H1 (cell line): Measurements from ENCODE around the gene TXNRD2. TPM values are rescaled to one million over a fixed set of nuclear protein-coding genes. Genes with fewer than 3 reads are reported as not detected.

Source experiments
- CTCF ChIA-PET: fragments of 300-600 bp; sonication (Branson Sonifier 250); formaldehyde crosslinking; loops from one replicate; lab custom pipeline; 2021; ENCODE audit not compliant: partially characterized antibody; lab: Charles Lee
- POLR2A ChIA-PET: fragments of 300-600 bp; sonication (Branson Sonifier 250); formaldehyde crosslinking; loops from one replicate; lab custom pipeline; 2021; ENCODE audit warnings: inconsistent platforms; ENCODE audit not compliant: partially characterized antibody; lab: Charles Lee
- DNase-seq, 2 experiments: peaks; one replicate each; pipeline versions ENCODE4 v3.0.0 to v3.0.0-alpha.2; 2010 to 2022; ENCODE audit warnings: low spot score in 2 of 2, low read depth in 1 of 2, mixed read lengths in 1 of 2
- FAIRE-seq: peaks from 2 replicates; lab custom pipeline; 2011; peaks lifted over from hg19 to GRCh38; lab: Jason Lieb, UNC
- H2AFZ ChIP-seq: 2 replicates; pipeline ENCODE4 v1.8.1; 2012; ENCODE audit warnings: low read length, inconsistent platforms
- H2AK5ac ChIP-seq: 2 replicates; pipeline ENCODE4 v1.6.1; 2013; ENCODE audit warnings: low read depth, low read length
- H2BK120ac ChIP-seq: replicated peaks from 2 replicates; pipeline ENCODE3; 2013; ENCODE audit warnings: low read depth, low read length, inconsistent platforms
- H2BK12ac ChIP-seq: 2 replicates; pipeline ENCODE4 v1.6.1; 2013; ENCODE audit warnings: low read depth, low read length
- H2BK15ac ChIP-seq: 2 replicates; pipeline ENCODE4 v1.6.1; 2013; ENCODE audit warnings: low read length
- H2BK20ac ChIP-seq: 2 replicates; pipeline ENCODE4 v1.6.1; 2013; ENCODE audit warnings: low read length
- H2BK5ac ChIP-seq: 2 replicates; pipeline ENCODE4 v1.6.1; 2013; ENCODE audit warnings: low read depth, low read length
- H3K14ac ChIP-seq: 2 replicates; pipeline ENCODE4 v1.6.1; 2013; ENCODE audit warnings: inconsistent platforms; ENCODE audit not compliant: insufficient read length
- H3K18ac ChIP-seq: 2 replicates; pipeline ENCODE4 v1.6.1; 2013; ENCODE audit warnings: low read length; ENCODE audit errors: extremely low read depth
- H3K23ac ChIP-seq: 2 replicates; pipeline ENCODE4 v1.6.1; 2013; ENCODE audit warnings: inconsistent platforms; ENCODE audit not compliant: insufficient read length
- H3K23me2 ChIP-seq: 2 replicates; pipeline ENCODE4 v1.6.1; 2013; ENCODE audit warnings: low read depth, low read length
- H3K27ac ChIP-seq: 2 replicates; pipeline ENCODE4 v1.6.1; 2011; ENCODE audit warnings: low read depth, low read length, inconsistent platforms
- H3K27me3 ChIP-seq, 4 experiments: replicated peaks in 1 of 4; 1 replicate in 1 of 4; 2 replicates in 3 of 4; pipeline versions ENCODE4 v1.6.1 to v1.8.1; 2011 to 2013; ENCODE audit warnings: low read length in 3 of 4, mild to moderate bottlenecking in 3 of 4, inconsistent platforms in 2 of 4, mixed read lengths in 2 of 4, moderate library complexity in 1 of 4; ENCODE audit not compliant: control insufficient read depth in 3 of 4, insufficient read depth in 3 of 4; ENCODE audit errors: extremely low read depth in 1 of 4
- H3K36me3 ChIP-seq, 4 experiments: 2 replicates each; pipeline versions ENCODE4 v1.6.1 to v1.8.1; 2011 to 2013; ENCODE audit warnings: mild to moderate bottlenecking in 4 of 4, low read length in 3 of 4, moderate library complexity in 2 of 4, control low read depth in 1 of 4, inconsistent platforms in 1 of 4; ENCODE audit not compliant: insufficient read depth in 4 of 4, control insufficient read depth in 2 of 4
- H3K4ac ChIP-seq: replicated peaks from 2 replicates; pipeline ENCODE3; 2013; ENCODE audit warnings: low read length, low read depth, mixed read lengths, inconsistent platforms; ENCODE audit not compliant: insufficient read length
- H3K4me1 ChIP-seq, 4 experiments: replicated peaks in 1 of 4; 1 replicate in 1 of 4; 2 replicates in 3 of 4; pipeline versions ENCODE4 v1.6.1 to v1.8.1; 2011 to 2013; ENCODE audit warnings: low read length in 3 of 4, inconsistent platforms in 2 of 4, mixed read lengths in 1 of 4; ENCODE audit not compliant: insufficient read depth in 4 of 4, control insufficient read depth in 3 of 4
- H3K4me2 ChIP-seq, 2 experiments: 2 replicates each; pipeline versions ENCODE4 v1.6.1 to v1.8.1; 2011 to 2013; ENCODE audit warnings: low read depth in 2 of 2, low read length in 2 of 2, control low read depth in 1 of 2, inconsistent platforms in 1 of 2, mild to moderate bottlenecking in 1 of 2; ENCODE audit not compliant: insufficient read depth in 1 of 2
- H3K4me3 ChIP-seq, 4 experiments: fragments of 200-600, 300-600 bp in 1 of 4; sonication (generic), shearing (Covaris generic), sonication (Bioruptor Twin) in 1 of 4; 2 replicates each; pipeline versions ENCODE4 v1.5.1 to v1.8.1; 2011 to 2016; ENCODE audit warnings: low read length in 4 of 4, low read depth in 3 of 4, control low read depth in 2 of 4, inconsistent platforms in 2 of 4, mild to moderate bottlenecking in 2 of 4, mixed read lengths in 1 of 4, moderate library complexity in 1 of 4; ENCODE audit not compliant: insufficient read depth in 2 of 4; ENCODE audit errors: extremely low read depth in 1 of 4
- H3K56ac ChIP-seq: replicated peaks from 2 replicates; pipeline ENCODE3; 2013; ENCODE audit warnings: low read depth, mild to moderate bottlenecking, mixed read lengths, low read length, inconsistent platforms; ENCODE audit not compliant: insufficient read length
- H3K79me1 ChIP-seq: 2 replicates; pipeline ENCODE4 v1.6.1; 2013; ENCODE audit warnings: low read depth, low read length, control low read depth
- H3K79me2 ChIP-seq, 2 experiments: 2 replicates each; pipeline versions ENCODE4 v1.6.1 to v1.8.1; 2012 to 2013; ENCODE audit warnings: low read length in 2 of 2, mild to moderate bottlenecking in 2 of 2, inconsistent platforms in 1 of 2; ENCODE audit not compliant: insufficient read depth in 2 of 2, control insufficient read depth in 1 of 2
- H3K9ac ChIP-seq, 4 experiments: replicated peaks in 1 of 4; 1 replicate in 1 of 4; 2 replicates in 3 of 4; pipeline versions ENCODE4 v1.6.1 to v1.8.1; 2011 to 2013; ENCODE audit warnings: low read depth in 3 of 4, low read length in 3 of 4, control low read depth in 2 of 4, mild to moderate bottlenecking in 2 of 4, moderate library complexity in 2 of 4, inconsistent platforms in 1 of 4; ENCODE audit errors: extremely low read depth in 1 of 4
- H3K9me3 ChIP-seq, 2 experiments: 2 replicates each; pipeline versions ENCODE4 v1.6.1 to v1.8.1; 2012 to 2013; ENCODE audit warnings: mild to moderate bottlenecking in 2 of 2, moderate library complexity in 2 of 2, control low read depth in 1 of 2, inconsistent platforms in 1 of 2, low read depth in 1 of 2, low read length in 1 of 2, mixed read lengths in 1 of 2; ENCODE audit not compliant: insufficient read depth in 2 of 2
- H4K20me1 ChIP-seq, 2 experiments: replicated peaks in 1 of 2; 2 replicates each; pipeline versions ENCODE3 to v1.8.1; 2011 to 2013; ENCODE audit warnings: inconsistent platforms in 2 of 2, low read length in 2 of 2, mild to moderate bottlenecking in 1 of 2; ENCODE audit not compliant: insufficient read depth in 2 of 2, control insufficient read depth in 1 of 2
- H4K5ac ChIP-seq: 2 replicates; pipeline ENCODE4 v1.6.1; 2013; ENCODE audit warnings: low read length, low read depth, mixed read lengths, inconsistent platforms; ENCODE audit not compliant: insufficient read length
- H4K8ac ChIP-seq: 2 replicates; pipeline ENCODE4 v1.8.0; 2013; ENCODE audit warnings: mild to moderate bottlenecking, moderate library complexity, low read length, inconsistent platforms; ENCODE audit not compliant: insufficient read depth; ENCODE audit errors: extremely low read depth
- H4K91ac ChIP-seq: replicated peaks from 2 replicates; pipeline ENCODE3; 2013; ENCODE audit warnings: low read length, mixed read lengths, inconsistent platforms; ENCODE audit not compliant: insufficient read length
- CBX8 ChIP-seq: fragments of 300-800, 300-1000 bp; sonication (generic); IDR thresholded peaks from 2 replicates; pipeline ENCODE4 v1.7.1; 2016; ENCODE audit warnings: low read depth, low read length, borderline replicate concordance
- CEBPB ChIP-seq: IDR thresholded peaks from 2 replicates; pipeline ENCODE4 v1.6.1; 2012; ENCODE audit warnings: low read depth, low read length
- GABPA ChIP-seq: IDR thresholded peaks from 2 replicates; pipeline ENCODE4 v1.6.1; 2011; ENCODE audit warnings: mild to moderate bottlenecking, low read length, moderate library complexity, borderline replicate concordance; ENCODE audit not compliant: insufficient read depth
- JUND ChIP-seq: IDR thresholded peaks from 2 replicates; pipeline ENCODE4 v1.6.1; 2011; ENCODE audit warnings: mild to moderate bottlenecking, improper control_type of control experiment, low read length
- POLR2A ChIP-seq, 2 experiments: IDR thresholded peaks; 1 replicate in 1 of 2; 2 replicates in 1 of 2; pipeline ENCODE4 v1.6.1; 2011; ENCODE audit warnings: low read depth in 2 of 2, low read length in 2 of 2, mild to moderate bottlenecking in 2 of 2; ENCODE audit errors: control extremely low read depth in 1 of 2
- TEAD4 ChIP-seq: IDR thresholded peaks from 2 replicates; pipeline ENCODE4 v1.6.1; 2012; ENCODE audit warnings: low read depth, low read length, inconsistent platforms, mixed read lengths
- YY1 ChIP-seq: IDR thresholded peaks from 2 replicates; pipeline ENCODE4 v1.6.1; 2011; ENCODE audit warnings: low read depth, mild to moderate bottlenecking, low read length
- WGBS, 2 experiments: shearing (Covaris generic) in 1 of 2; methylation state at CpG; one replicate each; pipeline versions ENCODE4 v1.1.6 to v1.1.7; 2013 to 2015; ENCODE audit warnings: low lambda C conversion rate in 2 of 2, mixed read lengths in 2 of 2, inconsistent platforms in 1 of 2, low coverage in 1 of 2, missing lambda C conversion rate in 1 of 2; ENCODE audit not compliant: insufficient replicate concordance in 2 of 2, insufficient coverage in 1 of 2, insufficient read length in 1 of 2; ENCODE audit errors: extremely low coverage in 1 of 2, missing lambda C conversion rate in 1 of 2; 5-methylcytosine and 5-hydroxymethylcytosine counted together
- polyA plus RNA-seq, 7 experiments: library from polyadenylated mRNA; depleted of rRNA in 3 of 7; stranded (reverse) in 5 of 7; unstranded in 2 of 7; fragments of >200 nt in 5 of 7; fragments of 200-250 nt in 2 of 7; gene quantifications; 1 replicate in 5 of 7; 2 replicates in 1 of 7; 4 replicates in 1 of 7; pipeline versions ENCODE4 v1.2.1 to v1.2.3, GENCODE V29; 2011 to 2013; ENCODE audit warnings: missing spikeins in 2 of 7, mixed read lengths in 2 of 7
- total RNA-seq: library from RNA; stranded (reverse); fragmentation: NEBNext Ultra II Directional; extraction: Animal tissue kit (Norgen Biotek cat#: 25700); gene quantifications from 2 replicates; pipeline ENCODE4 v1.2.1, GENCODE V29; 2021
- TF ChIP-seq, protein P1 (sequence below): IDR thresholded peaks from 2 replicates; pipeline ENCODE4 v1.6.1; 2012; ENCODE audit warnings: low read length, inconsistent platforms

TXNRD2 gene
- total and polyA plus RNA-seq, 2 of the 8 experiments (the other 6 are each of a cell fraction or from before 2014, with no cell fraction given): 14.8 to 21.9 TPM

DNA sequence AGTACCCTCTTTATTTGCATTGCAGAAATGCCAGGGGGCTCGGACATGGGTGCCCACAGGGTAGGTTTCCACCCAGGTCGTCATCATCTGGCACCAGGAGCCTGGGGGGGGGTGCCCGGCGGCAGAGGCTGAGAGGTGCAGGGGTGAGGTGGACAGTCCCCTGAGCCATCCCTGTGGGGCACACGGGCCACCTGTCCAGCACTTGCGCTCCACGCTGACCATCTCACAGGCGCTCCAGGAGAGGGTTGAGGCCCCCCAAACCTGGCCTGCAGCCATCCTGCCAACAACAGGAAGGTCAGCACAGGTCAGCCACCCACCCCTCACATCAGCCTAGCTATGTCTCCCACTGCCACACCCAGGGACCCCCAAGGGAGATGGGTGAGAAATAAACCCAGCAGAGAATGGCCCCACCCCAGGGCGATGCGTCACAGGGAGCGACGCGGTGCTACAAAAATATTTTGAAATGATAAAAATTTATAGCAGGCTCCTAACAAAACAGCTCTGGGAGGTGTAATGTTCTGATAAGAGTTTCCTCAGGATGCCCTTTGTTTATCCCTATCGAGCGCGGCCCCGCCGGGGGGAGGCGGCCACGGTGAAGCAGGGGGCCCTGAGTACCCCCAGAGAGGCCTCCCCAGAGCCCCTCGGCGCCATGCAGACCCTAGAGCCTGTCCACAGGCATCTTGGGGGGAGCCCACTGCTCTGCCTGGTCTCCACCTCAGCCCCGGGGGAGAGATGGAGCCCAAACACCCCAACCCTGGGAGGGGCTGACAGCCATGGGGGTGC lies 65.9 kb downstream of the TXNRD2 start:
- no peak overlapping the region for H2BK12ac ChIP-seq
- no peaks in the 10 kb centered on the region; the same call in 1 of the 2 replicates for H3K79me1 ChIP-seq
- H3K36me3 ChIP-seq: 0 out of 8 replicates have a peak, but pooled peaks cover 0 to 2% (median 0%) of the 10 kb centered on the region in 4 experiments
- H3K4me2 ChIP-seq: no peak overlapping the region
- no peak overlapping the region for H3K14ac ChIP-seq
- FAIRE-seq (no peak), DNase-seq (peak in 1 of 2 experiments; percentile 42)
- no peaks in the 10 kb centered on the region for H3K79me2 ChIP-seq
- peak overlapping the region; percentile 68; the same call in 1 of the 2 replicates for H4K8ac ChIP-seq
- H2BK20ac ChIP-seq: no peak overlapping the region
- no peak overlapping the region for H2BK5ac ChIP-seq
- H3K27ac ChIP-seq: no peak overlapping the region
- POLR2A ChIA-PET: interaction anchor here (0.9 to 2.0 kb wide), 2 partner anchors 27 to 28 kb away, joined by 3 to 5 read pairs; no protein-coding TSS in a partner anchor
- H3K4ac ChIP-seq: no peak overlapping the region
- H3K9me3 ChIP-seq: no peaks in the 10 kb centered on the region
- peaks cover 0 to 2% (median 0%) of the 10 kb centered on the region in 4 experiments; a peak in 1 of 7 replicates for H3K27me3 ChIP-seq
- H3K9ac ChIP-seq: no peak overlapping the region
- H3K56ac ChIP-seq: no peak overlapping the region
- H3K4me3 ChIP-seq: no peak overlapping the region
- H2AFZ ChIP-seq: no peak overlapping the region
- no peak overlapping the region for H4K91ac ChIP-seq
- no peak overlapping the region for H3K18ac ChIP-seq
- H4K5ac ChIP-seq: no peak overlapping the region
- H2BK120ac ChIP-seq: no peak overlapping the region
- no peaks in the 10 kb centered on the region for H4K20me1 ChIP-seq
- no peak overlapping the region for H2BK15ac ChIP-seq
- H3K23me2 ChIP-seq: peaks cover under 1% of the 10 kb centered on the region; the same call in 1 of the 2 replicates
- CTCF ChIA-PET: interaction anchor here (0.6 to 2.6 kb wide), 5 partner anchors 9 to 1801 kb away, joined by 3 to 7 read pairs (median 5); no protein-coding TSS in a partner anchor
- 87% methylated on average over 20 of the region's 23 CpGs; no CpG with 5 or more reads in 1 of the 2 experiments for WGBS, 2 experiments
- H3K4me1 ChIP-seq: peaks cover 3 to 14% (median 10%) of the 10 kb centered on the region in 4 experiments
- no peak overlapping the region for H3K23ac ChIP-seq
- no peak overlapping the region for H2AK5ac ChIP-seq
- TF ChIP-seq GABPA (no peak), YY1 (no peak), TEAD4 (no peak), CBX8 (no peak), JUND (no peak), POLR2A (IDR thresholded peaks at IDR 0.05; ENCODE audit: control extremely low read depth in 1 of 2, low read depth in 2 of 2, low read length in 2 of 2) (no peak), CEBPB (no peak)
- TF ChIP-seq, protein P1, sequence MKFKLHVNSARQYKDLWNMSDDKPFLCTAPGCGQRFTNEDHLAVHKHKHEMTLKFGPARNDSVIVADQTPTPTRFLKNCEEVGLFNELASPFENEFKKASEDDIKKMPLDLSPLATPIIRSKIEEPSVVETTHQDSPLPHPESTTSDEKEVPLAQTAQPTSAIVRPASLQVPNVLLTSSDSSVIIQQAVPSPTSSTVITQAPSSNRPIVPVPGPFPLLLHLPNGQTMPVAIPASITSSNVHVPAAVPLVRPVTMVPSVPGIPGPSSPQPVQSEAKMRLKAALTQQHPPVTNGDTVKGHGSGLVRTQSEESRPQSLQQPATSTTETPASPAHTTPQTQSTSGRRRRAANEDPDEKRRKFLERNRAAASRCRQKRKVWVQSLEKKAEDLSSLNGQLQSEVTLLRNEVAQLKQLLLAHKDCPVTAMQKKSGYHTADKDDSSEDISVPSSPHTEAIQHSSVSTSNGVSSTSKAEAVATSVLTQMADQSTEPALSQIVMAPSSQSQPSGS: no peak
